H1 (cell line): ENCODE measurements around the gene GPR34. TPM values are rescaled to one million over a fixed set of nuclear protein-coding genes. Genes with fewer than 3 reads are reported as not detected.

ENCODE experiments used
- CTCF ChIA-PET: fragments of 300-600 bp; sonication (Branson Sonifier 250); formaldehyde crosslinking; loops from one replicate; lab custom pipeline; 2021; ENCODE audit not compliant: partially characterized antibody; lab: Charles Lee
- POLR2A ChIA-PET: fragments of 300-600 bp; sonication (Branson Sonifier 250); formaldehyde crosslinking; loops from one replicate; lab custom pipeline; 2021; ENCODE audit warnings: inconsistent platforms; ENCODE audit not compliant: partially characterized antibody; lab: Charles Lee
- DNase-seq, 2 experiments: peaks; one replicate each; pipeline versions ENCODE4 v3.0.0 to v3.0.0-alpha.2; 2010 to 2022; ENCODE audit warnings: low spot score in 2 of 2, low read depth in 1 of 2, mixed read lengths in 1 of 2
- FAIRE-seq: peaks from 2 replicates; lab custom pipeline; 2011; peaks lifted over from hg19 to GRCh38; lab: Jason Lieb, UNC
- H2AFZ ChIP-seq: 2 replicates; pipeline ENCODE4 v1.8.1; 2012; ENCODE audit warnings: low read length, inconsistent platforms
- H2AK5ac ChIP-seq: 2 replicates; pipeline ENCODE4 v1.6.1; 2013; ENCODE audit warnings: low read depth, low read length
- H2BK120ac ChIP-seq: replicated peaks from 2 replicates; pipeline ENCODE3; 2013; ENCODE audit warnings: low read depth, low read length, inconsistent platforms
- H2BK12ac ChIP-seq: 2 replicates; pipeline ENCODE4 v1.6.1; 2013; ENCODE audit warnings: low read depth, low read length
- H2BK15ac ChIP-seq: 2 replicates; pipeline ENCODE4 v1.6.1; 2013; ENCODE audit warnings: low read length
- H2BK20ac ChIP-seq: 2 replicates; pipeline ENCODE4 v1.6.1; 2013; ENCODE audit warnings: low read length
- H2BK5ac ChIP-seq: 2 replicates; pipeline ENCODE4 v1.6.1; 2013; ENCODE audit warnings: low read depth, low read length
- H3K14ac ChIP-seq: 2 replicates; pipeline ENCODE4 v1.6.1; 2013; ENCODE audit warnings: inconsistent platforms; ENCODE audit not compliant: insufficient read length
- H3K18ac ChIP-seq: 2 replicates; pipeline ENCODE4 v1.6.1; 2013; ENCODE audit warnings: low read length; ENCODE audit errors: extremely low read depth
- H3K23ac ChIP-seq: 2 replicates; pipeline ENCODE4 v1.6.1; 2013; ENCODE audit warnings: inconsistent platforms; ENCODE audit not compliant: insufficient read length
- H3K23me2 ChIP-seq: 2 replicates; pipeline ENCODE4 v1.6.1; 2013; ENCODE audit warnings: low read depth, low read length
- H3K27ac ChIP-seq: 2 replicates; pipeline ENCODE4 v1.6.1; 2011; ENCODE audit warnings: low read depth, low read length, inconsistent platforms
- H3K27me3 ChIP-seq, 4 experiments: replicated peaks in 1 of 4; 1 replicate in 1 of 4; 2 replicates in 3 of 4; pipeline versions ENCODE4 v1.6.1 to v1.8.1; 2011 to 2013; ENCODE audit warnings: low read length in 3 of 4, mild to moderate bottlenecking in 3 of 4, inconsistent platforms in 2 of 4, mixed read lengths in 2 of 4, moderate library complexity in 1 of 4; ENCODE audit not compliant: control insufficient read depth in 3 of 4, insufficient read depth in 3 of 4; ENCODE audit errors: extremely low read depth in 1 of 4
- H3K36me3 ChIP-seq, 4 experiments: 2 replicates each; pipeline versions ENCODE4 v1.6.1 to v1.8.1; 2011 to 2013; ENCODE audit warnings: mild to moderate bottlenecking in 4 of 4, low read length in 3 of 4, moderate library complexity in 2 of 4, control low read depth in 1 of 4, inconsistent platforms in 1 of 4; ENCODE audit not compliant: insufficient read depth in 4 of 4, control insufficient read depth in 2 of 4
- H3K4ac ChIP-seq: replicated peaks from 2 replicates; pipeline ENCODE3; 2013; ENCODE audit warnings: low read length, low read depth, mixed read lengths, inconsistent platforms; ENCODE audit not compliant: insufficient read length
- H3K4me1 ChIP-seq, 4 experiments: replicated peaks in 1 of 4; 1 replicate in 1 of 4; 2 replicates in 3 of 4; pipeline versions ENCODE4 v1.6.1 to v1.8.1; 2011 to 2013; ENCODE audit warnings: low read length in 3 of 4, inconsistent platforms in 2 of 4, mixed read lengths in 1 of 4; ENCODE audit not compliant: insufficient read depth in 4 of 4, control insufficient read depth in 3 of 4
- H3K4me2 ChIP-seq, 2 experiments: 2 replicates each; pipeline versions ENCODE4 v1.6.1 to v1.8.1; 2011 to 2013; ENCODE audit warnings: low read depth in 2 of 2, low read length in 2 of 2, control low read depth in 1 of 2, inconsistent platforms in 1 of 2, mild to moderate bottlenecking in 1 of 2; ENCODE audit not compliant: insufficient read depth in 1 of 2
- H3K4me3 ChIP-seq, 4 experiments: fragments of 200-600, 300-600 bp in 1 of 4; sonication (generic), shearing (Covaris generic), sonication (Bioruptor Twin) in 1 of 4; 2 replicates each; pipeline versions ENCODE4 v1.5.1 to v1.8.1; 2011 to 2016; ENCODE audit warnings: low read length in 4 of 4, low read depth in 3 of 4, control low read depth in 2 of 4, inconsistent platforms in 2 of 4, mild to moderate bottlenecking in 2 of 4, mixed read lengths in 1 of 4, moderate library complexity in 1 of 4; ENCODE audit not compliant: insufficient read depth in 2 of 4; ENCODE audit errors: extremely low read depth in 1 of 4
- H3K56ac ChIP-seq: replicated peaks from 2 replicates; pipeline ENCODE3; 2013; ENCODE audit warnings: low read depth, mild to moderate bottlenecking, mixed read lengths, low read length, inconsistent platforms; ENCODE audit not compliant: insufficient read length
- H3K79me1 ChIP-seq: 2 replicates; pipeline ENCODE4 v1.6.1; 2013; ENCODE audit warnings: low read depth, low read length, control low read depth
- H3K79me2 ChIP-seq, 2 experiments: 2 replicates each; pipeline versions ENCODE4 v1.6.1 to v1.8.1; 2012 to 2013; ENCODE audit warnings: low read length in 2 of 2, mild to moderate bottlenecking in 2 of 2, inconsistent platforms in 1 of 2; ENCODE audit not compliant: insufficient read depth in 2 of 2, control insufficient read depth in 1 of 2
- H3K9ac ChIP-seq, 4 experiments: replicated peaks in 1 of 4; 1 replicate in 1 of 4; 2 replicates in 3 of 4; pipeline versions ENCODE4 v1.6.1 to v1.8.1; 2011 to 2013; ENCODE audit warnings: low read depth in 3 of 4, low read length in 3 of 4, control low read depth in 2 of 4, mild to moderate bottlenecking in 2 of 4, moderate library complexity in 2 of 4, inconsistent platforms in 1 of 4; ENCODE audit errors: extremely low read depth in 1 of 4
- H3K9me3 ChIP-seq, 2 experiments: 2 replicates each; pipeline versions ENCODE4 v1.6.1 to v1.8.1; 2012 to 2013; ENCODE audit warnings: mild to moderate bottlenecking in 2 of 2, moderate library complexity in 2 of 2, control low read depth in 1 of 2, inconsistent platforms in 1 of 2, low read depth in 1 of 2, low read length in 1 of 2, mixed read lengths in 1 of 2; ENCODE audit not compliant: insufficient read depth in 2 of 2
- H4K20me1 ChIP-seq, 2 experiments: replicated peaks in 1 of 2; 2 replicates each; pipeline versions ENCODE3 to v1.8.1; 2011 to 2013; ENCODE audit warnings: inconsistent platforms in 2 of 2, low read length in 2 of 2, mild to moderate bottlenecking in 1 of 2; ENCODE audit not compliant: insufficient read depth in 2 of 2, control insufficient read depth in 1 of 2
- H4K5ac ChIP-seq: 2 replicates; pipeline ENCODE4 v1.6.1; 2013; ENCODE audit warnings: low read length, low read depth, mixed read lengths, inconsistent platforms; ENCODE audit not compliant: insufficient read length
- H4K8ac ChIP-seq: 2 replicates; pipeline ENCODE4 v1.8.0; 2013; ENCODE audit warnings: mild to moderate bottlenecking, moderate library complexity, low read length, inconsistent platforms; ENCODE audit not compliant: insufficient read depth; ENCODE audit errors: extremely low read depth
- H4K91ac ChIP-seq: replicated peaks from 2 replicates; pipeline ENCODE3; 2013; ENCODE audit warnings: low read length, mixed read lengths, inconsistent platforms; ENCODE audit not compliant: insufficient read length
- CBX8 ChIP-seq: fragments of 300-800, 300-1000 bp; sonication (generic); IDR thresholded peaks from 2 replicates; pipeline ENCODE4 v1.7.1; 2016; ENCODE audit warnings: low read depth, low read length, borderline replicate concordance
- WGBS, 2 experiments: shearing (Covaris generic) in 1 of 2; methylation state at CpG; one replicate each; pipeline versions ENCODE4 v1.1.6 to v1.1.7; 2013 to 2015; ENCODE audit warnings: low lambda C conversion rate in 2 of 2, mixed read lengths in 2 of 2, inconsistent platforms in 1 of 2, low coverage in 1 of 2, missing lambda C conversion rate in 1 of 2; ENCODE audit not compliant: insufficient replicate concordance in 2 of 2, insufficient coverage in 1 of 2, insufficient read length in 1 of 2; ENCODE audit errors: extremely low coverage in 1 of 2, missing lambda C conversion rate in 1 of 2; 5-methylcytosine and 5-hydroxymethylcytosine counted together
- polyA plus RNA-seq, 7 experiments: library from polyadenylated mRNA; depleted of rRNA in 3 of 7; stranded (reverse) in 5 of 7; unstranded in 2 of 7; fragments of >200 nt in 5 of 7; fragments of 200-250 nt in 2 of 7; gene quantifications; 1 replicate in 5 of 7; 2 replicates in 1 of 7; 4 replicates in 1 of 7; pipeline versions ENCODE4 v1.2.1 to v1.2.3, GENCODE V29; 2011 to 2013; ENCODE audit warnings: missing spikeins in 2 of 7, mixed read lengths in 2 of 7
- total RNA-seq: library from RNA; stranded (reverse); fragmentation: NEBNext Ultra II Directional; extraction: Animal tissue kit (Norgen Biotek cat#: 25700); gene quantifications from 2 replicates; pipeline ENCODE4 v1.2.1, GENCODE V29; 2021

GPR34 gene
- total and polyA plus RNA-seq, 2 of the 8 experiments (the other 6 are each of a cell fraction or from before 2014, with no cell fraction given), result not detected

- Histone ChIP-seq H3K4me1 (no peaks in the 10 kb centered on the region), H2BK15ac (no peak overlapping the region), H3K27me3 (no peaks in the 10 kb centered on the region), H3K23ac (no peak overlapping the region), H4K8ac (no peak overlapping the region), H3K18ac (no peak overlapping the region), H4K20me1 (no peaks in the 10 kb centered on the region), H3K27ac (no peak overlapping the region), H3K9ac (no peak overlapping the region), H3K79me2 (no peaks in the 10 kb centered on the region), H2AFZ (no peak overlapping the region), H2BK20ac (no peak overlapping the region), H4K91ac (no peak overlapping the region), H2BK5ac (no peak overlapping the region), H2BK12ac (no peak overlapping the region), H3K79me1 (no peaks in the 10 kb centered on the region), H3K23me2 (no peaks in the 10 kb centered on the region), H3K9me3 (no peaks in the 10 kb centered on the region), H4K5ac (no peak overlapping the region), H3K36me3 (no peaks in the 10 kb centered on the region), H2AK5ac (no peak overlapping the region), H3K4ac (no peak overlapping the region), H3K4me2 (no peak overlapping the region), H3K14ac (no peak overlapping the region), H2BK120ac (no peak overlapping the region), H3K4me3 (no peak overlapping the region), H3K56ac (no peak overlapping the region)
- FAIRE-seq (no peak), DNase-seq (no peak)
- ChIA-PET CTCF (no interaction called here), POLR2A (no interaction called here)
- 89% methylated on average over 4 of the region's 4 CpGs; no CpG with 5 or more reads in 1 of the 2 experiments for WGBS, 2 experiments
- TF ChIP-seq CBX8, result no peak
Observed at GRCh38 chrX:41686788-41687187, 2.0 kb upstream of the GPR34 start.
